ENCODE results near the gene LYZL1. TPM values are rescaled to one million over a fixed set of nuclear protein-coding genes. Genes with fewer than 3 reads are reported as not detected.

Gene LYZL1
- total and polyA plus RNA-seq, 9 of the 15 experiments (the other 6 are each of a cell fraction or from before 2014, with no cell fraction given): not detected

- ChIA-PET CTCF (ENCODE audit: low intra/inter-chr PET ratio) (no interaction called here), POLR2A (no interaction called here)
- peaks cover 2 to 4% of the 10 kb centered on the region in 2 experiments; a peak in 3 of 5 replicates for H3K27me3 ChIP-seq (ENCODE audit: control insufficient read depth in 2 of 2, insufficient read depth in 2 of 2, low read length in 2 of 2)
- BruUV-seq (replicated peaks): no TSS peak
- H4K20me1 ChIP-seq (replicated peaks; ENCODE audit: control insufficient read depth, insufficient read depth, low read length): no peaks in the 10 kb centered on the region
- no peak overlapping the region for H3K4me3 ChIP-seq
- H3K4me1 ChIP-seq (replicated peaks in 1 of 2; ENCODE audit: control insufficient read depth in 2 of 2, insufficient read depth in 2 of 2, low read length in 2 of 2): no peaks in the 10 kb centered on the region
- no peaks in the 10 kb centered on the region for H3K9me1 ChIP-seq (ENCODE audit: control insufficient read depth, insufficient read depth, low read length)
- H3K36me3 ChIP-seq (ENCODE audit: control insufficient read depth, insufficient read depth, low read length): no peaks in the 10 kb centered on the region
- FAIRE-seq (no peak), ATAC-seq (no peak), DNase-seq (ENCODE audit: extremely low read depth in 1 of 4, low spot score in 3 of 4) (no peak)
- H3K9ac ChIP-seq (ENCODE audit: insufficient read depth in 1 of 2, low read depth in 2 of 2, low read length in 2 of 2): no peak overlapping the region
- no peak for TF ChIP-seq SMAD2 (IDR thresholded peaks at IDR 0.05; ENCODE audit: low read depth, low read length)
- no peak for TF ChIP-seq ZNF277 (CRISPR knock-in tag; IDR thresholded peaks at IDR 0.05; ENCODE audit: borderline replicate concordance)
- intact Hi-C loops (cut with micrococcal nuclease): loop anchor here (5.0 to 10.0 kb wide), 3 partner anchors 307 to 674 kb away; no protein-coding TSS in a partner anchor
- in situ Hi-C loops (cut with MboI): loop anchor here (5.0 to 10.0 kb wide), 3 partner anchors 64 to 667 kb away; no protein-coding TSS in a partner anchor
- H3K9me3 ChIP-seq (replicated peaks; ENCODE audit: control insufficient read depth, insufficient read depth, low read depth, low read length): no peaks in the 10 kb centered on the region
- no peak overlapping the region for H3K4me2 ChIP-seq (ENCODE audit: insufficient read depth, low read length)
- 0% methylated on average over 1 of the region's 1 CpG for WGBS (ENCODE audit: insufficient coverage, low coverage, missing lambda C conversion rate)
- H2AFZ ChIP-seq (ENCODE audit: low read depth, low read length): no peak overlapping the region
- H3K27ac ChIP-seq (ENCODE audit: extremely low read depth, low read depth, low read length): no peak overlapping the region
- no peaks in the 10 kb centered on the region for H3K79me2 ChIP-seq (ENCODE audit: control insufficient read depth, insufficient read depth, low read length)
These were observed 12.6 kb downstream of the LYZL1 start for GRCh38 chr10:29301359-29301910.

- H4K20me1 ChIP-seq (replicated peaks; ENCODE audit: control insufficient read depth, insufficient read depth, low read length): no peaks in the 10 kb centered on the region
- no peak overlapping the region for H3K4me2 ChIP-seq (ENCODE audit: insufficient read depth, low read length)
- ChIA-PET CTCF (ENCODE audit: low intra/inter-chr PET ratio) (interaction anchor here (1.1 kb wide), 1 partner anchor 363 kb away, joined by 3 read pairs; no protein-coding TSS in a partner anchor), POLR2A (interaction anchor here (0.5 kb wide), 1 partner anchor 663 kb away, joined by 4 read pairs; no protein-coding TSS in a partner anchor)
- no peak overlapping the region for H3K9ac ChIP-seq (ENCODE audit: insufficient read depth in 1 of 2, low read depth in 2 of 2, low read length in 2 of 2)
- DNase-seq (ENCODE audit: extremely low read depth in 1 of 4, low spot score in 3 of 4) (no peak), ATAC-seq (no peak), FAIRE-seq (no peak)
- in situ Hi-C loops (cut with MboI) (loop anchor here (5.0 to 10.0 kb wide), 3 partner anchors 65 to 668 kb away; no protein-coding TSS in a partner anchor), intact Hi-C loops (cut with micrococcal nuclease) (loop anchor here (5.0 to 10.0 kb wide), 3 partner anchors 308 to 675 kb away; no protein-coding TSS in a partner anchor)
- no TSS peak for BruUV-seq (replicated peaks)
- H3K9me1 ChIP-seq (ENCODE audit: control insufficient read depth, insufficient read depth, low read length): no peaks in the 10 kb centered on the region
- peaks cover 4 to 8% of the 10 kb centered on the region in 2 experiments; a peak in 4 of 5 replicates for H3K27me3 ChIP-seq (ENCODE audit: control insufficient read depth in 2 of 2, insufficient read depth in 2 of 2, low read length in 2 of 2)
- no peaks in the 10 kb centered on the region for H3K79me2 ChIP-seq (ENCODE audit: control insufficient read depth, insufficient read depth, low read length)
- H3K4me3 ChIP-seq: no peak overlapping the region
- no peaks in the 10 kb centered on the region for H3K36me3 ChIP-seq (ENCODE audit: control insufficient read depth, insufficient read depth, low read length)
- no peaks in the 10 kb centered on the region for H3K4me1 ChIP-seq (replicated peaks in 1 of 2; ENCODE audit: control insufficient read depth in 2 of 2, insufficient read depth in 2 of 2, low read length in 2 of 2)
- 3% methylated on average over 10 of the region's 10 CpGs for WGBS (ENCODE audit: insufficient coverage, low coverage, missing lambda C conversion rate)
- no peaks in the 10 kb centered on the region for H3K9me3 ChIP-seq (replicated peaks; ENCODE audit: control insufficient read depth, insufficient read depth, low read depth, low read length)
- no peak overlapping the region for H3K27ac ChIP-seq (ENCODE audit: extremely low read depth, low read depth, low read length)
- no peak overlapping the region for H2AFZ ChIP-seq (ENCODE audit: low read depth, low read length)
- TF ChIP-seq KLF16 (IDR thresholded peaks at IDR 0.05) (no peak), BRF2 (IDR thresholded peaks at IDR 0.05; ENCODE audit: borderline replicate concordance, insufficient read depth, insufficient read length) (no peak), SMC3 (conservative IDR thresholded peaks at IDR 0.05; ENCODE audit: insufficient read depth, low read depth, low read length) (no peak), ZNF263 (CRISPR knock-in tag; IDR thresholded peaks at IDR 0.05; ENCODE audit: borderline replicate concordance) (no peak), ZNF449 (CRISPR knock-in tag; IDR thresholded peaks at IDR 0.05) (no peak), SIRT6 (IDR thresholded peaks at IDR 0.05; ENCODE audit: low read depth, low read length) (no peak), ZNF280B (CRISPR knock-in tag; IDR thresholded peaks at IDR 0.05) (no peak)
These were observed 13.6 kb downstream of the LYZL1 start for GRCh38 chr10:29302499-29302898.
